GM19452 (cell line): ENCODE results near the gene GAN.
"Not testable (repeated sequence)": the region's sequence is repeated elsewhere in the genome, so short reads cannot be mapped to it uniquely, and the experiment has no call there.

Experiments
- ATAC-seq: cut with Tn5 transposase; IDR thresholded peaks from one replicate; pipeline ENCODE4 v1.9.1; 2021; ENCODE audit not compliant: unreplicated experiment

The GAN gene

DNA sequence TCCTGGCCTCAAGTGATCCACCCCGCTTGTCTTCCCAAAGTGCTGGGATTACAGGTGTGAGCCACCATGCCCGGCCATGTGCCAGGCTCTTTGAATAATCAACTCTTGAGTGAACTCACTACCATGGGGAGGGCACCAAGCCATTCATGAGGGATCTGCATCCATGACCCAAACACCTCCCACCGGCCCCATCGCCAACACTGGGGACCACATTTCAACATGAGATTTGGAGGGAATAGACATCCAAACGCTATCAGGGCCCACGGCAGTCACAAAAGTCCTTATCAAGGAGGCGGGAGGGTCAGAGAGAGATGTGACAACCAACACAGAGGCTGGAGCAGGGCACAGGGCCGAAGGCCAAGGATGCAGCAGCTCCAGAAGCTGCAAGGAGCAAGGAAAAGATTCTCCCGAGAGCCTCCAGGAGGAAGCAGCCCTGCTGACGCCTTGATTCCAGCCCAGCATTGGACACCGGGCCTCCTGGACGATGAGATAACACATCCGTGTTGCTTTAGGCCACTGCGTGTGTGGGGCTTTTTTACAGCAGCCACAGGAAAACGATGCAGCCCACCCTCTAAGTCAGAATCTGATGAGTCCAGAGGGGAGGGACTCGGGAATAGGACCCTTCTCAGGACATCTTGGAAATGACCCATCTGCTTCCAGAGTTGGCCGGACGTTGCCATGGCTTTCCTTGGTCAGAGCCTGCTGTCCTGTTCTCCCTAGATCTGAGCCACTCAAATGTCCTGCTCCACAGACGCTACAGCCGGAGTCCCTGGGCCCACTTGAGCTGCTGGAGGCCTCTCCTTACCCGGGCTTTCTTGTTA is 82.5 kb downstream of the GAN start:
- ATAC-seq = no peak

DNA sequence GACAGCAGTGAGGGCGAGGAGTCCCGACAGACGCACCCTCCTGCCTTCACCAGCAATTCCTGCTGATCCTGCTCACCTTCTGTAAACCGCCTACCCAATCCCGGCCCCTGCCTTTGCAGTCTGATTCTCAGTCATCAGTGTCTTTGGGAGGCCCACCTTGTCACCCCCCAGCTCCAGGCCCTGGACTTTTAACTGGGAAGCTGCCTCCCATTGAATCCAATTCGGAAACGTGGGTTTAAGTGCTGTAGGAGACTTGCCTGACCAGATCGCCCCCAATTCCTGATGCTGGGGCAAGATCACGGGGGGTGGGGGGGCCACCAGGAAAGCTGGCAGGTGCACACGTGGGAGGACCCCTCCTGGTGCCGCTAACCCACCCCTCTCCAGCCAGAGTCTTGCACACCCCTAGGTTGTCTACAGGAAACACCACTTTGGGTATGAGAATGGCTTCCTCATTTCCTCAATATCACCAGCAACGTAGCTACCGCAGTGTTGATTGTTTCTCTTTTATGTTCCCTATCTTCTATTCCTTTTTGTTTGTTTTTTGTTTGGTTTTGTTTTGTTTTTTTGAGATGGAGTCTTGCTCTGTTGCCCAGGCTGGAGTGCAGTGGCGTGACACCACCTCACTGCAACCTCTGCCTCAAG is 83.2 kb downstream of the GAN start:
- no peak for ATAC-seq

DNA sequence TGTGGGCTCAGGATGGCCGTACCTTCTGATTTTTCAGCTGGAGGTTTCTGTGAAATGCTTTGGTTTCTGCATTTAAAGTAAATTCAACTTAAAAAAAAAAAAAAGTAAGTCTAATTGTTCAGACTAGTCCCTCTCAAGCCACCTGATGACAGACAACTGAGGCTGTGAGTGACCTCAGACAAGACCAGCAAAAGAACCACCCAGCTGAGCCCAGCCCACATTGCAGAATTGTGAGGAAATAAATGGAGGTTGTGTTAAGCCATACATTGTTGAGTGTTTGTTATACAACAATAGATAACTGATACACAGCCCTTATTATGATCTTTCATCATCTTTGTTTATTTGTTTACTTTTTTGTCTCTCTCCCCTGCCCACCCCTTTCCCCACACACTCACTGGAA is 85.1 kb downstream of the GAN start:
- ATAC-seq = no peak

DNA sequence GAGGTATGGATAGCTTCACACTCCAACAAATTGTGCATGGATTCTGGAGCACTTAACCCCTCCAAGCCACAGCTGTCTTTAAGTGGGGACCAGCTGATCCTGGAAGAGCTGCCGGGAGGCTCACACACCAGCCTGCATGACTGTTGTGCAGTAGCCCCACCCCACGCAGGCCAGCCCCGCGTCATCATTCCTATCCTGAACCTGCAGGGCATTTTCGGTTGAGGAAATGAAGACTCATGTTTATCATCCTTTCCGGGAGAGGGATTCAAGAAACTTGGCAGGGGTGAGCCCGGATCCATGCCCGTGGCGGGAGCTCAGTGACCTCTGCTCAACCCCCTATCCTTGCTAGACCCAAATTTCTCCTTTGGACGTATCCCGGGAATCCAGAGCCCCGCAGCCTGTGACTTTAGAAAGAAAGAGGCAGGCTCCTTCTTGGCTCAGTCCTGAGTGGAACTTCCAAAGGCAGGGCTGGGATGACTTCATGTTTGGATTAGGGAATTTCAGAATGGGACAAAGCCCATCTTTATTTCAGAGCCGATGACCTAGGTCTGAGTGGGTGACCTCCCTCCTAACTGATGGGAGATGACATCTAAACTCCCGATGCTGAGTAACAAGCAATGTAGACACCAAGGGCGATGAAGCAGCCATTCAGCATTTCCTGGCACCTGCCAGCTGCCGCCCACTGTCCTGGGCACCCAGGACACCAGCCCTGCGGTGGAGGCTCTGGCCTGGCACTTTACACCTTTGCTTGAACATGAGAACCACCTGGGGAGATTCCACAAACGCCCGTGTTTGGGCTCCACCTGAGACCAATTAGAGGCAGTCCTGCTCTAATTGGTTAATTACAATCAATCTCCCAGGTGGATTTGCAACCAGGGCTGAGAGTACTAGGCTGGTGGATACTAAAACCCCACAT is 86.5 kb downstream of the GAN start:
- no peak for ATAC-seq

DNA sequence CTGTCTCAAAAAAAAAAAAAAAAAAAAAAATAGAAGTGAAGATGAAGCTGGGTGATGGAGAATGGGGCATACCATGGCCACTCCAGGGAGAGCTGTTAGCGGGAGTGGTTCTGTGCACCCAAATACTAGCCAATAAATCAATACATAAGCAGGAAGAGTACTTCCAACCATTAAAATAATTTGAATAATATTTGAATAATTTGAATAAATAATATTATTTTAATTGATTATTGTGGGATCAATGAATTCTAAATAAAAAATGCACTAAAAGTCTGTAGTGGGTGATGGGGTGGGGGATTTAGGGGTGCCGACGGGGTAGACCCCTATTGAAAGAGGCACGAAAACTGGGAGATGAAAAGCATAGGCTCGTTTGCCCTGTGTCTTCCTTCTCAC is 88.4 kb downstream of the GAN start:
- no peak for ATAC-seq

- ATAC-seq = peak; percentile 86
Observed at GRCh38 chr16:81403601-81404391, 89.0 kb downstream of the GAN start.

DNA sequence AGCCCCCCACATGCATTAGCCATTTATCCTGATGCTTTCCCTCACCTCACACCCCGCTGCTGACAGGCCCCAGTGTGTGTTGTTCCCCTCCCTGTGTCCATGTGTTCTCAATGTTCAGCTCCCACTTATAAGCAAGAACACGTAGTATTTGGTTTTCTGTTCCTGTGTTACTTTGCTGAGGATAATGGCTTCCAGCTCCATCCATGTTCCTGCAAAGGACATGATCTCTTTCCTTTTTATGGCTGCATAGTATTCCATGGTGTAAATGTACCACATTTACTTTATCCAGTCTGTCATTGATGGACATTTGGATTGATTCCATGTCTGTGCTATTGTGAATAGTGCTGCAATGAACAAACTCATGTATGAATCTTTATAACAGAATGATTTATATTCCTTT is 90.2 kb downstream of the GAN start:
- not testable (repeated sequence) for ATAC-seq

- no peak for ATAC-seq
Observed at GRCh38 chr16:81405702-81406113, 90.9 kb downstream of the GAN start.

- ATAC-seq = no peak
Observed at GRCh38 chr16:81408409-81408950, 93.7 kb downstream of the GAN start.

DNA sequence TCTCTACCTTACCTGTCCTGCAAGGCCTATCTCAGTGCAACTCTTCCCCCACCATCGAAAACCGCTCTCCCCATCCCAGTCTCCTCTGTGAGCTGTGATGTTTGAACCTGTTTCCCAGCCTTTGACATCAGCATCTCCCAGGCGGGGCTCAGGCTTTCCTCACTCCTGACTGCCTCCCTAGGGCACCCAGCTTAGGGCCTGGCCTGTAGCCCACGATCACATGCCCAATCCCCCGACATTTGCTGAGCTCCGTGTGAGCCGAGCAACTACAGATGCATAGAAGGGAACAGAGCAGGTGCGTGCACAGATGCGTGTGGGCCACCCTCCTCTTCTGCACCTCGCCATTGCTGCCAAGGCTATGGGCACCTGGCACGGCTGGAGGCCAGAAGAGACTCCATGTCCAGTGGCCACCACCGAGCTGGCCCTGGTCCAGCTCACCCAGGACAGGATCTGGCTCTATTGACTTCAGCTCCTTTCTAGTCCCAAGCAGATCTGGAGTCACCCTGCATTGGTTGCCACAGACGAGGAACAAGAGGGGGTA is 94.3 kb downstream of the GAN start:
- no peak for ATAC-seq

GRCh38 chr16:81410643-81411293 is 96.0 kb downstream of the GAN start:
- no peak for ATAC-seq

DNA sequence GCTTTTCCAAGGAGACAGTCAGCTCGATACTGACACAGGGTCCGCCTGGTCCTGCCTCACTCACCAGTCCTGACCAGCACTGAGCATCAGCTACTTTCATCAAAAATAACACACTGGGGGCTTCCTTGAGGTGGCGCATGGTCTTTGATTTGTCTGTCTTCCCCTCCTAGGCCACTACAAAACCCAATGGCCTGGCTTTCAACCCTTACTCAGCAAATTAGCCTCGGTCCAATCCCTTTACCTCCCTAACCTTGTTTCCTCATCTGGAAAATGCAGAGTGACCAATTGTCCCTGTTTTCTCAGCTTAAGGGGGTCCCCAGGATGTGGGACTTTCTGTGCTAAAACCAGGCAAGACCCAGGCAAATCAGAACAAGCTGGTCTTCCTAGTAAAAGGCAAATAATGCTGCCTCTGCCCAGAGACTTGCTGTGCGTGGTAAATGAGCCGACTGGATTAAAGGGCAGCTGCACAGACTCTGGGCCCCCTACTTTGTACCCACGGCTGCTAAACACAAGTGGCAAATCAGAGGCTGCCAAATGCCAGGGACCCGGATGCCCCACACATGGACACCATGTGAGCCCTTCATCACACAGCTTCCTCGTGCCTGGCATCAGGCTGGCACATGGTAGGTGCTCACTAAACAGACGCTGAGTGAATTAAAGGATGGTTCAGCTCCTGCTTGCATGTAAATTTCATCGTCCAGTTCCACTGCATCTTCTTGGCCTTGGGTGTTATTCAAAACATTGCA is 98.7 kb downstream of the GAN start:
- no peak for ATAC-seq

GRCh38 chr16:81415751-81416150 is 101.0 kb downstream of the GAN start:
- ATAC-seq = no peak

DNA sequence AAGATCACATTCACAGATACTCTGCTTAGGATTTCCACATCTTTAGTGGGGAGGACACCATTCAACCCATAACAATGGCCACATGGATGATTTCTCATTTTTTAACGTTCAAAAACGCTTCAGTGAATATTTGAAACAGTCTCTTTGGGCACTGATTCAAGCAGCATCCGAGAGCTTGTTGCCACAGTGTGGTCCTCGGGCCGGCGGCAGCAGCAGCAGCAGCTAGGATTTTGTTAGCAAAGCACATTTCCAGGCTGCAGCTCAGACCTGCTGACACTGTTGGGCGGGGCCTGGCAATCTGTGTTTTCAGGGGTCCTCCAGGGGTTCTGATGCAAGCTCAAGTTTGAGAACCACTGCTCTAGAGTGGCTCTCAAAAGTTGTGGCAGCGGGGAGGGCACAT is 102.0 kb downstream of the GAN start:
- ATAC-seq = no peak

GRCh38 chr16:81417210-81417609 is 102.4 kb downstream of the GAN start:
- no peak for ATAC-seq

GRCh38 chr16:81419806-81420205 is 105.0 kb downstream of the GAN start:
- ATAC-seq = no peak

GRCh38 chr16:81421126-81421525 is 106.4 kb downstream of the GAN start:
- no peak for ATAC-seq

GRCh38 chr16:81421536-81421935 is 106.8 kb downstream of the GAN start:
- ATAC-seq = no peak

GRCh38 chr16:81422153-81422552 is 107.4 kb downstream of the GAN start:
- not testable (repeated sequence) for ATAC-seq
